ENCODE data around the gene STK26.

DNA sequence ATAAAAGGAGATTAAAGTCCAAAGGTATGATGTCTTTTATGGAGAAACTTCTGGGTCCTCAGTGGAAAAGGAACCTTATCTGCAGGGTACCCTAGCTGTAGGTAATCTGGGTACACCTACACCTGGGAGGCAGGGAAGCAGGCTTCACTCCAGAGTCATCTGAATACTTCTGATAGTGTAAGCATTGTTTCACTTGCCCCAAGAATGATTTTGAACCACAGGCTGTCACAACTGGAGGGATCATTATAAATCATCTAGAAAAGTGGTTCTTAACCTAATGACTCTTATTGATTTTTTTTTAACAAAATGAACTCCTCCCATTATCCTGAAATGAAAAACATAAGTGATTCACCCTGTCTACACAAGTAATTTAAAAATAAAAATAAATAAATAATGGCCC, 44.0 kb upstream of the STK26 start:
- TF ChIP-seq, protein P1, sequence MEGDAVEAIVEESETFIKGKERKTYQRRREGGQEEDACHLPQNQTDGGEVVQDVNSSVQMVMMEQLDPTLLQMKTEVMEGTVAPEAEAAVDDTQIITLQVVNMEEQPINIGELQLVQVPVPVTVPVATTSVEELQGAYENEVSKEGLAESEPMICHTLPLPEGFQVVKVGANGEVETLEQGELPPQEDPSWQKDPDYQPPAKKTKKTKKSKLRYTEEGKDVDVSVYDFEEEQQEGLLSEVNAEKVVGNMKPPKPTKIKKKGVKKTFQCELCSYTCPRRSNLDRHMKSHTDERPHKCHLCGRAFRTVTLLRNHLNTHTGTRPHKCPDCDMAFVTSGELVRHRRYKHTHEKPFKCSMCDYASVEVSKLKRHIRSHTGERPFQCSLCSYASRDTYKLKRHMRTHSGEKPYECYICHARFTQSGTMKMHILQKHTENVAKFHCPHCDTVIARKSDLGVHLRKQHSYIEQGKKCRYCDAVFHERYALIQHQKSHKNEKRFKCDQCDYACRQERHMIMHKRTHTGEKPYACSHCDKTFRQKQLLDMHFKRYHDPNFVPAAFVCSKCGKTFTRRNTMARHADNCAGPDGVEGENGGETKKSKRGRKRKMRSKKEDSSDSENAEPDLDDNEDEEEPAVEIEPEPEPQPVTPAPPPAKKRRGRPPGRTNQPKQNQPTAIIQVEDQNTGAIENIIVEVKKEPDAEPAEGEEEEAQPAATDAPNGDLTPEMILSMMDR (IDR thresholded peaks at IDR 0.05; ENCODE audit: low read depth, low read length), result no peak
- TF ChIP-seq POLR2A (IDR thresholded peaks at IDR 0.05; ENCODE audit: extremely low read depth, insufficient read length), result no peak
